ENCODE data around the gene ABHD2.

ABHD2 gene

GRCh38 chr15:89146366-89146765 is 58.1 kb downstream of the ABHD2 start:
- no peak for TF ChIP-seq CTCF (IDR thresholded peaks at IDR 0.05; ENCODE audit: borderline replicate concordance, insufficient read depth, low read depth, low read length)
- H3K4me3 ChIP-seq (ENCODE audit: low read depth, low read length) = no peak overlapping the region

- no peak overlapping the region for H3K4me3 ChIP-seq (ENCODE audit: low read depth, low read length)
- TF ChIP-seq CTCF (IDR thresholded peaks at IDR 0.05; ENCODE audit: borderline replicate concordance, insufficient read depth, low read depth, low read length) = no peak
Observed at GRCh38 chr15:89148126-89148525, 59.9 kb downstream of the ABHD2 start.

DNA sequence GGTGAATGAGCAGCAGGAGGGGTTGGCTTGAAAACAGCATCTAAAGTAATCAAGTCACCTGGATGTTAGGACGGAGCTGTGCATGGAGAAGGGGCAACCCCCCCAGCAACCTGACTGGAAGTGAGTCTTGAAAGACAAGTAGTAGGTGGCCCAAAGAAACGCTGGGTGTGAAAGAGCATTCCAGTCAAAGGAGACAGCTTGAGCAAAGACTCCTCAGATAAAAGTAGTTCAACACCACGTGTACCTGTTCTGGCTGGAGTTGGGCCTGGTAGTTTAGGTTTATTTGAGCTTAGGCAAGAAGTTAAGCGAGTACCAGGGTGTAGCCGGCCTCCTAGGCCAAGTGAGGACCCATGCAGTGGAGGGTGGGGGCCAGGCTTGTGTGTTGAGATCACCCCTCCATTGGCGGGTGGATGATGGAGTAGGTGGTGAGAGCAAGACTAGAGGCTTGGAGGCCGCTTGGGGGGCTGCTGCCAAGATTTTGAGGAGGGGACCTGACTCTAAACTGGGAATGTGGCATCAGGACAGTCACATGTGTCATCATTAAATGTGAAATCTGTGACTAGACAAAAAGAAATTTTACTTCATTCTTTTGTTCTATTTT is 61.3 kb downstream of the ABHD2 start:
- H3K4me3 ChIP-seq (ENCODE audit: low read depth, low read length) = no peak overlapping the region
- TF ChIP-seq CTCF (IDR thresholded peaks at IDR 0.05; ENCODE audit: borderline replicate concordance, insufficient read depth, low read depth, low read length) = no peak

GRCh38 chr15:89150287-89150686 is 62.0 kb downstream of the ABHD2 start:
- H3K4me3 ChIP-seq (ENCODE audit: low read depth, low read length) = no peak overlapping the region
- no peak for TF ChIP-seq CTCF (IDR thresholded peaks at IDR 0.05; ENCODE audit: borderline replicate concordance, insufficient read depth, low read depth, low read length)

- TF ChIP-seq CTCF (IDR thresholded peaks at IDR 0.05; ENCODE audit: borderline replicate concordance, insufficient read depth, low read depth, low read length) = no peak
- no peak overlapping the region for H3K4me3 ChIP-seq (ENCODE audit: low read depth, low read length)
Observed at GRCh38 chr15:89150762-89151664, 62.8 kb downstream of the ABHD2 start.

DNA sequence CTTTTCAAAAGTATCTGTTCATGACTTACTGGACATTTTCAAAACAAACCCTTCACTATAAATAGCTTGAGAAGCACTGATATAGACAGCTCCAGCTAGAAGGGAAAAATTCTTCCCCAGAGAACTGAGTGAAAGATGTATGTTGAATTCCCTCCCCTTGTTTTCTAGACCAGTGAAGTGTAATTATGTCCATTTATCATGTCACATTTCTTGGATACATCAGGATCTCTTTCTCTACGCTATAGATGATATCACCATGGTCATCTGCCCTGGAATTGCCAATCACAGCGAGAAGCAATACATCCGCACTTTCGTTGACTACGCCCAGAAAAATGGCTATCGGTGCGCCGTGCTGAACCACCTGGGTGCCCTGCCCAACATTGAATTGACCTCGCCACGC is 66.9 kb downstream of the ABHD2 start:
- no peak overlapping the region for H3K4me3 ChIP-seq (ENCODE audit: low read depth, low read length)
- TF ChIP-seq CTCF (IDR thresholded peaks at IDR 0.05; ENCODE audit: borderline replicate concordance, insufficient read depth, low read depth, low read length) = no peak

DNA sequence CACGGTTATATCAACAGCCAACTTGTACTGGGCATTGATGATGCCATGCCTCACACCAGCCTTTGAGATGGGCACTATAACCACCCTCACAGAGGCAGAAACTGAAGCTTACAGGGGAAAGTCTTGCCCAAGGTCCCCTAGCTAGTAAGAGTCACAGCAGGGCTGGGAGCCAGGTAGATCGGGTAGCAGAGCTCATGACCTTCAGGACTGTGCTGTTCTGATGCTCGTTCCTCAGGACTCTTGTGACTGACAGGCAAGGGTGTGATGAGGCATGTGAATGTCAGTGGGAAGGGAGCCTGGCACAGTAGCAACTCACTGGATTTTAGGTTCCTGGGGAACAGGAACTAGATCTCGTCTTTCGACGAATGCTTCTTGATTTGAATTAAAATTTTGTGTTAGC is 67.4 kb downstream of the ABHD2 start:
- TF ChIP-seq CTCF (IDR thresholded peaks at IDR 0.05; ENCODE audit: borderline replicate concordance, insufficient read depth, low read depth, low read length) = no peak
- H3K4me3 ChIP-seq (ENCODE audit: low read depth, low read length) = no peak overlapping the region

All from GM12875 (cell line).